SHP77 treated with DMSO at 0.1 percent for 48 hours (cell line): ENCODE results near the gene TAX1BP1.
"Not testable (repeated sequence)": the region's sequence is repeated elsewhere in the genome, so short reads cannot be mapped to it uniquely, and the experiment has no call there.

ENCODE experiments used
- DNase-seq: peaks from one replicate; lab custom pipeline; 2025; lab: John Stamatoyannopoulos, UW

Gene TAX1BP1

GRCh38 chr7:27739301-27739908 lies 557 bp upstream of the TAX1BP1 start:
- DNase-seq = peak; percentile 94

- peak; percentile 87 for DNase-seq
Measured at GRCh38 chr7:27740449-27741086, 606 bp downstream of the TAX1BP1 start.

- DNase-seq = not testable (repeated sequence)
Measured at GRCh38 chr7:27742091-27742710, 2.2 kb downstream of the TAX1BP1 start.

GRCh38 chr7:27745064-27745583 lies 5.2 kb downstream of the TAX1BP1 start:
- DNase-seq = peak; percentile 37

- no peak for DNase-seq
Measured at GRCh38 chr7:27746486-27746885, 6.5 kb downstream of the TAX1BP1 start.

GRCh38 chr7:27746978-27747377 lies 7.0 kb downstream of the TAX1BP1 start:
- no peak for DNase-seq

GRCh38 chr7:27747589-27748368 lies 7.8 kb downstream of the TAX1BP1 start:
- no peak for DNase-seq

GRCh38 chr7:27750316-27750715 lies 10.4 kb downstream of the TAX1BP1 start:
- DNase-seq = no peak

- no peak for DNase-seq
Measured at GRCh38 chr7:27751888-27752660, 12.1 kb downstream of the TAX1BP1 start.

- no peak for DNase-seq
Measured at GRCh38 chr7:27753863-27754262, 13.9 kb downstream of the TAX1BP1 start.

GRCh38 chr7:27756298-27756697 lies 16.3 kb downstream of the TAX1BP1 start:
- DNase-seq = no peak

- no peak for DNase-seq
Measured at GRCh38 chr7:27759491-27759890, 19.5 kb downstream of the TAX1BP1 start.

- no peak for DNase-seq
Measured at GRCh38 chr7:27762062-27762461, 22.1 kb downstream of the TAX1BP1 start.

- no peak for DNase-seq
Measured at GRCh38 chr7:27763983-27764508, 24.1 kb downstream of the TAX1BP1 start.

- no peak for DNase-seq
Measured at GRCh38 chr7:27765841-27766240, 25.9 kb downstream of the TAX1BP1 start.

- no peak for DNase-seq
Measured at GRCh38 chr7:27767374-27767773, 27.4 kb downstream of the TAX1BP1 start.

- DNase-seq = no peak
Measured at GRCh38 chr7:27771111-27771510, 31.1 kb downstream of the TAX1BP1 start.

GRCh38 chr7:27774717-27775328 lies 34.9 kb downstream of the TAX1BP1 start:
- no peak for DNase-seq

- DNase-seq = no peak
Measured at GRCh38 chr7:27775782-27776181, 35.8 kb downstream of the TAX1BP1 start.

GRCh38 chr7:27777662-27778061 lies 37.7 kb downstream of the TAX1BP1 start:
- no peak for DNase-seq

- DNase-seq = no peak
Measured at GRCh38 chr7:27779873-27780272, 39.9 kb downstream of the TAX1BP1 start.
